ENCODE data around the gene PCSK4. TPM values are rescaled to one million over a fixed set of nuclear protein-coding genes. Genes with fewer than 3 reads are reported as not detected.
A peak's percentile ranks its signal among the peaks of the same experiment; 100 is the strongest.

Gene PCSK4
- total and polyA plus RNA-seq, 9 of the 15 experiments (the other 6 are each of a cell fraction or from before 2014, with no cell fraction given) = 0.01 to 9.1 (median 2.1) TPM; not detected in 1

DNA sequence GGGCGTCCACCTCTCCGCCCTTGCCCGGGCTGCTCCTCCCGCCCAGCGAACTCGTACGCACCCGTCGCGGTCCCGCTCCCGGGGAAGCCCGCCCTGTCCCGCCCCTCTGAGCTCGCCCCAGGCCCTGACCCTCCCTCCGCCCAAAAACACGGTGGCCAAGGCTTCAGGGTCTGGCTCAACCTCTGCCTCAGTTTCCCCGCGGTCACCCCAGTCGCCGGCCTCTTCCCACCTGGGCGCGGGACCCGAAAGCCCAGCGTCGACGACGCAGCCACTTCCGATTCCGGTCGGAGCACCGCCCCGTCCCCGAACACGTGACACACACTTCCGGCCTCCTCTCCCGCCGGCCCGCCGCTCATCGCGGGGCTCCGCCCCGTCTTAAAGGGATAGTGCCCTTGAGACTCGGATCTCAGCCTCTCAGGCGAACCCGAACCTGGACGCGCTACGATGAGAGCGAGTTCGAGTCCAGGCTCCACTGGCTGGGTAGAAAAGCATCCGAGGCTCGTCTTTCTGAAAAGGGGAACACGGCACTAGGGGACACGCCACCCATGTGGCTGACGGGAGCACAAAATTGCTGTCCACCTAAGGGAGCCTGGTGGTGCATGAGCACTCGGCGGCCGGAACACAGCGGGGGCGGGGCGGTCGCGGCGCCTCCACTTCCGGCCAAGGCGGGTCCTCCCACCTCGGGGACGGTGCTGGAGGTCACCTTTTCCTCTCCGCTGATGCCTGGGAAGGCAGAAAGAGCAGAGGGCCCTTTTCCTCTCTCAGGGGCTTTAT is 11.0 kb downstream of the PCSK4 start, which contains the start of gene C19orf25 (continued):
- TF ChIP-seq, protein P1, sequence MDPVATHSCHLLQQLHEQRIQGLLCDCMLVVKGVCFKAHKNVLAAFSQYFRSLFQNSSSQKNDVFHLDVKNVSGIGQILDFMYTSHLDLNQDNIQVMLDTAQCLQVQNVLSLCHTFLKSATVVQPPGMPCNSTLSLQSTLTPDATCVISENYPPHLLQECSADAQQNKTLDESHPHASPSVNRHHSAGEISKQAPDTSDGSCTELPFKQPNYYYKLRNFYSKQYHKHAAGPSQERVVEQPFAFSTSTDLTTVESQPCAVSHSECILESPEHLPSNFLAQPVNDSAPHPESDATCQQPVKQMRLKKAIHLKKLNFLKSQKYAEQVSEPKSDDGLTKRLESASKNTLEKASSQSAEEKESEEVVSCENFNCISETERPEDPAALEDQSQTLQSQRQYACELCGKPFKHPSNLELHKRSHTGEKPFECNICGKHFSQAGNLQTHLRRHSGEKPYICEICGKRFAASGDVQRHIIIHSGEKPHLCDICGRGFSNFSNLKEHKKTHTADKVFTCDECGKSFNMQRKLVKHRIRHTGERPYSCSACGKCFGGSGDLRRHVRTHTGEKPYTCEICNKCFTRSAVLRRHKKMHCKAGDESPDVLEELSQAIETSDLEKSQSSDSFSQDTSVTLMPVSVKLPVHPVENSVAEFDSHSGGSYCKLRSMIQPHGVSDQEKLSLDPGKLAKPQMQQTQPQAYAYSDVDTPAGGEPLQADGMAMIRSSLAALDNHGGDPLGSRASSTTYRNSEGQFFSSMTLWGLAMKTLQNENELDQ (CRISPR knock-in tag; IDR thresholded peaks at IDR 0.05; ENCODE audit: borderline replicate concordance) = no peak
- TF ChIP-seq ZBTB8A (IDR thresholded peaks at IDR 0.05; ENCODE audit: partially characterized antibody) (no peak), CXXC5 (CRISPR knock-in tag; IDR thresholded peaks at IDR 0.05) (peak; percentile 83), PHF21A (IDR thresholded peaks at IDR 0.05; ENCODE audit: borderline replicate concordance, low read depth) (no peak), SAFB (IDR thresholded peaks at IDR 0.05; ENCODE audit: borderline replicate concordance, low read depth, low read length) (no peak), FIP1L1 (IDR thresholded peaks at IDR 0.05; ENCODE audit: low read depth, low read length, poor library complexity, severe bottlenecking) (peak; percentile 62), TOE1 (IDR thresholded peaks at IDR 0.05; ENCODE audit: borderline replicate concordance) (peak; percentile 99), TOE1 (CRISPR knock-in tag; IDR thresholded peaks at IDR 0.05; ENCODE audit: borderline replicate concordance, low read depth) (no peak), CSDE1 (IDR thresholded peaks at IDR 0.05) (no peak), ZNF324 (CRISPR knock-in tag; IDR thresholded peaks at IDR 0.05) (no peak)
- TF ChIP-seq, protein P2, sequence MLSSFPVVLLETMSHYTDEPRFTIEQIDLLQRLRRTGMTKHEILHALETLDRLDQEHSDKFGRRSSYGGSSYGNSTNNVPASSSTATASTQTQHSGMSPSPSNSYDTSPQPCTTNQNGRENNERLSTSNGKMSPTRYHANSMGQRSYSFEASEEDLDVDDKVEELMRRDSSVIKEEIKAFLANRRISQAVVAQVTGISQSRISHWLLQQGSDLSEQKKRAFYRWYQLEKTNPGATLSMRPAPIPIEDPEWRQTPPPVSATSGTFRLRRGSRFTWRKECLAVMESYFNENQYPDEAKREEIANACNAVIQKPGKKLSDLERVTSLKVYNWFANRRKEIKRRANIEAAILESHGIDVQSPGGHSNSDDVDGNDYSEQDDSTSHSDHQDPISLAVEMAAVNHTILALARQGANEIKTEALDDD (IDR thresholded peaks at IDR 0.05) = no peak
- TF ChIP-seq, protein P3, sequence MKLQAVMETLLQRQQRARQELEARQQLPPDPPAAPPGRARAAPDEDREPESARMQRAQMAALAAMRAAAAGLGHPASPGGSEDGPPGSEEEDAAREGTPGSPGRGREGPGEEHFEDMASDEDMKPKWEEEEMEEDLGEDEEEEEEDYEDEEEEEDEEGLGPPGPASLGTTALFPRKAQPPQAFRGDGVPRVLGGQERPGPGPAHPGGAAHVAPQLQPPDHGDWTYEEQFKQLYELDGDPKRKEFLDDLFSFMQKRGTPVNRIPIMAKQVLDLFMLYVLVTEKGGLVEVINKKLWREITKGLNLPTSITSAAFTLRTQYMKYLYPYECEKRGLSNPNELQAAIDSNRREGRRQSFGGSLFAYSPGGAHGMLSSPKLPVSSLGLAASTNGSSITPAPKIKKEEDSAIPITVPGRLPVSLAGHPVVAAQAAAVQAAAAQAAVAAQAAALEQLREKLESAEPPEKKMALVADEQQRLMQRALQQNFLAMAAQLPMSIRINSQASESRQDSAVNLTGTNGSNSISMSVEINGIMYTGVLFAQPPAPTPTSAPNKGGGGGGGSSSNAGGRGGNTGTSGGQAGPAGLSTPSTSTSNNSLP (IDR thresholded peaks at IDR 0.05; ENCODE audit: borderline replicate concordance, low read depth, low read length) = no peak
- TF ChIP-seq, protein P4, sequence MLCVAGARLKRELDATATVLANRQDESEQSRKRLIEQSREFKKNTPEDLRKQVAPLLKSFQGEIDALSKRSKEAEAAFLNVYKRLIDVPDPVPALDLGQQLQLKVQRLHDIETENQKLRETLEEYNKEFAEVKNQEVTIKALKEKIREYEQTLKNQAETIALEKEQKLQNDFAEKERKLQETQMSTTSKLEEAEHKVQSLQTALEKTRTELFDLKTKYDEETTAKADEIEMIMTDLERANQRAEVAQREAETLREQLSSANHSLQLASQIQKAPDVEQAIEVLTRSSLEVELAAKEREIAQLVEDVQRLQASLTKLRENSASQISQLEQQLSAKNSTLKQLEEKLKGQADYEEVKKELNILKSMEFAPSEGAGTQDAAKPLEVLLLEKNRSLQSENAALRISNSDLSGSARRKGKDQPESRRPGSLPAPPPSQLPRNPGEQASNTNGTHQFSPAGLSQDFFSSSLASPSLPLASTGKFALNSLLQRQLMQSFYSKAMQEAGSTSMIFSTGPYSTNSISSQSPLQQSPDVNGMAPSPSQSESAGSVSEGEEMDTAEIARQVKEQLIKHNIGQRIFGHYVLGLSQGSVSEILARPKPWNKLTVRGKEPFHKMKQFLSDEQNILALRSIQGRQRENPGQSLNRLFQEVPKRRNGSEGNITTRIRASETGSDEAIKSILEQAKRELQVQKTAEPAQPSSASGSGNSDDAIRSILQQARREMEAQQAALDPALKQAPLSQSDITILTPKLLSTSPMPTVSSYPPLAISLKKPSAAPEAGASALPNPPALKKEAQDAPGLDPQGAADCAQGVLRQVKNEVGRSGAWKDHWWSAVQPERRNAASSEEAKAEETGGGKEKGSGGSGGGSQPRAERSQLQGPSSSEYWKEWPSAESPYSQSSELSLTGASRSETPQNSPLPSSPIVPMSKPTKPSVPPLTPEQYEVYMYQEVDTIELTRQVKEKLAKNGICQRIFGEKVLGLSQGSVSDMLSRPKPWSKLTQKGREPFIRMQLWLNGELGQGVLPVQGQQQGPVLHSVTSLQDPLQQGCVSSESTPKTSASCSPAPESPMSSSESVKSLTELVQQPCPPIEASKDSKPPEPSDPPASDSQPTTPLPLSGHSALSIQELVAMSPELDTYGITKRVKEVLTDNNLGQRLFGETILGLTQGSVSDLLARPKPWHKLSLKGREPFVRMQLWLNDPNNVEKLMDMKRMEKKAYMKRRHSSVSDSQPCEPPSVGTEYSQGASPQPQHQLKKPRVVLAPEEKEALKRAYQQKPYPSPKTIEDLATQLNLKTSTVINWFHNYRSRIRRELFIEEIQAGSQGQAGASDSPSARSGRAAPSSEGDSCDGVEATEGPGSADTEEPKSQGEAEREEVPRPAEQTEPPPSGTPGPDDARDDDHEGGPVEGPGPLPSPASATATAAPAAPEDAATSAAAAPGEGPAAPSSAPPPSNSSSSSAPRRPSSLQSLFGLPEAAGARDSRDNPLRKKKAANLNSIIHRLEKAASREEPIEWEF (CRISPR knock-in tag; IDR thresholded peaks at IDR 0.05) = no peak
- TF ChIP-seq, protein P5, sequence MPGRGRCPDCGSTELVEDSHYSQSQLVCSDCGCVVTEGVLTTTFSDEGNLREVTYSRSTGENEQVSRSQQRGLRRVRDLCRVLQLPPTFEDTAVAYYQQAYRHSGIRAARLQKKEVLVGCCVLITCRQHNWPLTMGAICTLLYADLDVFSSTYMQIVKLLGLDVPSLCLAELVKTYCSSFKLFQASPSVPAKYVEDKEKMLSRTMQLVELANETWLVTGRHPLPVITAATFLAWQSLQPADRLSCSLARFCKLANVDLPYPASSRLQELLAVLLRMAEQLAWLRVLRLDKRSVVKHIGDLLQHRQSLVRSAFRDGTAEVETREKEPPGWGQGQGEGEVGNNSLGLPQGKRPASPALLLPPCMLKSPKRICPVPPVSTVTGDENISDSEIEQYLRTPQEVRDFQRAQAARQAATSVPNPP (IDR thresholded peaks at IDR 0.05; ENCODE audit: borderline replicate concordance, insufficient read depth, insufficient read length) = no peak
